Activated T-helper 1 cell treated with anti-CD3 and anti-CD28 coated beads, Interleukin-2, amount 50 U/mL, for 16 hours (primary cell): ENCODE results near the gene ADPRH.

Experiments used
- DNase-seq, 2 donors: peaks; one replicate each; pipeline ENCODE4 v3.0.0-alpha.2; 2020; ENCODE audit warnings: low read depth in 1 of 2, low spot score in 1 of 2

ADPRH gene

GRCh38 chr3:119596398-119596797, 17.1 kb downstream of the ADPRH start:
- DNase-seq = no peak

- no peak for DNase-seq
Measured at GRCh38 chr3:119597548-119598288, 18.4 kb downstream of the ADPRH start, which contains the start of gene PLA1A. Gene PLA1A (plus strand): TSS chr3:119597885. CDS start chr3:119597914, 29 bp downstream.

GRCh38 chr3:119598410-119599098, 19.3 kb downstream of the ADPRH start:
- DNase-seq = no peak

- no peak for DNase-seq
Measured at GRCh38 chr3:119599558-119600174, 20.4 kb downstream of the ADPRH start.

- no peak for DNase-seq
Measured at GRCh38 chr3:119600732-119601131, 21.4 kb downstream of the ADPRH start.

- no peak for DNase-seq
Measured at GRCh38 chr3:119601154-119601553, 21.9 kb downstream of the ADPRH start.

- no peak for DNase-seq
Measured at GRCh38 chr3:119602676-119603075, 23.4 kb downstream of the ADPRH start.

- no peak for DNase-seq
Measured at GRCh38 chr3:119604878-119605277, 25.6 kb downstream of the ADPRH start.

GRCh38 chr3:119608405-119609000, 29.2 kb downstream of the ADPRH start:
- no peak for DNase-seq

- DNase-seq = no peak
Measured at GRCh38 chr3:119609301-119609700, 30.0 kb downstream of the ADPRH start.

GRCh38 chr3:119611664-119612063, 32.4 kb downstream of the ADPRH start:
- DNase-seq = no peak

GRCh38 chr3:119613201-119613600, 33.9 kb downstream of the ADPRH start:
- no peak for DNase-seq

- no peak for DNase-seq
Measured at GRCh38 chr3:119613872-119614271, 34.6 kb downstream of the ADPRH start.

- no peak for DNase-seq
Measured at GRCh38 chr3:119616056-119616455, 36.8 kb downstream of the ADPRH start.

GRCh38 chr3:119619094-119619493, 39.8 kb downstream of the ADPRH start:
- DNase-seq = no peak

GRCh38 chr3:119620899-119621298, 41.6 kb downstream of the ADPRH start:
- DNase-seq = no peak

GRCh38 chr3:119624002-119624720, 44.9 kb downstream of the ADPRH start:
- no peak for DNase-seq

- DNase-seq = no peak
Measured at GRCh38 chr3:119625451-119626153, 46.3 kb downstream of the ADPRH start.

- DNase-seq = no peak
Measured at GRCh38 chr3:119626196-119626595, 46.9 kb downstream of the ADPRH start.

- DNase-seq = no peak
Measured at GRCh38 chr3:119627461-119627860, 48.2 kb downstream of the ADPRH start.
